ENCODE measurements around the gene HOXD3.

The HOXD3 gene

GRCh38 chr2:176162911-176163671 lies 6.0 kb downstream of the HOXD3 start:
- DNase-seq, result no peak

GRCh38 chr2:176163672-176164056 lies 6.6 kb downstream of the HOXD3 start:
- DNase-seq, result no peak

GRCh38 chr2:176164201-176164600 lies 7.1 kb downstream of the HOXD3 start:
- DNase-seq, result no peak

GRCh38 chr2:176164611-176165369 lies 7.7 kb downstream of the HOXD3 start:
- no peak for DNase-seq

- no peak for DNase-seq
Measured at GRCh38 chr2:176165370-176166050, 8.4 kb downstream of the HOXD3 start.

GRCh38 chr2:176166272-176166671 lies 9.2 kb downstream of the HOXD3 start:
- no peak for DNase-seq

GRCh38 chr2:176167398-176167797 lies 10.3 kb downstream of the HOXD3 start:
- no peak for DNase-seq

- no peak for DNase-seq
Measured at GRCh38 chr2:176169181-176169580, 12.1 kb downstream of the HOXD3 start.

GRCh38 chr2:176169711-176170110 lies 12.6 kb downstream of the HOXD3 start:
- DNase-seq, result no peak

- DNase-seq, result no peak
Measured at GRCh38 chr2:176170602-176171305, 13.6 kb downstream of the HOXD3 start.

- DNase-seq, result no peak
Measured at GRCh38 chr2:176171351-176172006, 14.4 kb downstream of the HOXD3 start.

- no peak for DNase-seq
Measured at GRCh38 chr2:176172007-176172894, 15.1 kb downstream of the HOXD3 start.

- no peak for DNase-seq
Measured at GRCh38 chr2:176172895-176173566, 15.9 kb downstream of the HOXD3 start.

GRCh38 chr2:176173567-176174381 lies 16.7 kb downstream of the HOXD3 start:
- no peak for DNase-seq

- DNase-seq, result peak; percentile 53
Measured at GRCh38 chr2:176174382-176174823, 17.3 kb downstream of the HOXD3 start.

GRCh38 chr2:176174824-176175708 lies 18.0 kb downstream of the HOXD3 start:
- peak; percentile 69 for DNase-seq

- no peak for DNase-seq
Measured at GRCh38 chr2:176175709-176176607, 18.9 kb downstream of the HOXD3 start.

- DNase-seq, result no peak
Measured at GRCh38 chr2:176177580-176178037, 20.5 kb downstream of the HOXD3 start.
